H1 (cell line): ENCODE measurements around the gene WDR5. TPM values are rescaled to one million over a fixed set of nuclear protein-coding genes. Genes with fewer than 3 reads are reported as not detected.

Experiments
- CHD2 ChIP-seq: IDR thresholded peaks from 2 replicates; pipeline ENCODE4 v1.6.1; 2012; ENCODE audit warnings: low read length, improper control_type of control experiment
- EZH2 ChIP-seq: fragments of 200-600 bp; sonication (generic); IDR thresholded peaks from 2 replicates; pipeline ENCODE4 v1.7.1; 2012; ENCODE audit warnings: low read depth, mild to moderate bottlenecking, moderate library complexity, low read length, inconsistent platforms; ENCODE audit not compliant: severe bottlenecking
- GABPA ChIP-seq: IDR thresholded peaks from 2 replicates; pipeline ENCODE4 v1.6.1; 2011; ENCODE audit warnings: mild to moderate bottlenecking, low read length, moderate library complexity, borderline replicate concordance; ENCODE audit not compliant: insufficient read depth
- KDM5A ChIP-seq: fragments of 200-600 bp; IDR thresholded peaks from 2 replicates; pipeline ENCODE4 v1.7.1; 2012; ENCODE audit warnings: mild to moderate bottlenecking, low read length, inconsistent platforms, mixed read lengths
- NRF1 ChIP-seq: IDR thresholded peaks from 2 replicates; pipeline ENCODE4 v1.6.1; 2011; ENCODE audit warnings: mild to moderate bottlenecking, low read depth, low read length, improper control_type of control experiment
- TAF7 ChIP-seq: optimal IDR thresholded peaks from 2 replicates; pipeline ENCODE3; 2011; ENCODE audit warnings: low read depth, mild to moderate bottlenecking, inconsistent platforms, low read length, moderate library complexity, borderline replicate concordance
- polyA plus RNA-seq, 7 experiments: library from polyadenylated mRNA; depleted of rRNA in 3 of 7; stranded (reverse) in 5 of 7; unstranded in 2 of 7; fragments of >200 nt in 5 of 7; fragments of 200-250 nt in 2 of 7; gene quantifications; 1 replicate in 5 of 7; 2 replicates in 1 of 7; 4 replicates in 1 of 7; pipeline versions ENCODE4 v1.2.1 to v1.2.3, GENCODE V29; 2011 to 2013; ENCODE audit warnings: missing spikeins in 2 of 7, mixed read lengths in 2 of 7
- total RNA-seq: library from RNA; stranded (reverse); fragmentation: NEBNext Ultra II Directional; extraction: Animal tissue kit (Norgen Biotek cat#: 25700); gene quantifications from 2 replicates; pipeline ENCODE4 v1.2.1, GENCODE V29; 2021

The WDR5 gene
- total and polyA plus RNA-seq, 2 of the 8 experiments (the other 6 are each of a cell fraction or from before 2014, with no cell fraction given) = 38.4 to 68.1 TPM

- TF ChIP-seq GABPA (no peak), KDM5A (no peak), NRF1 (no peak), EZH2 (no peak), CHD2 (no peak), TAF7 (no peak)
Measured at GRCh38 chr9:134125413-134126095, 10.3 kb upstream of the WDR5 start (continued).
